ES-I3 (cell line): ENCODE data around the gene COX19.

Experiments
- H3K36me3 ChIP-seq: 2 replicates; pipeline ENCODE4 v1.6.1; 2013; ENCODE audit warnings: mild to moderate bottlenecking, low read length, control low read depth, moderate library complexity; ENCODE audit not compliant: insufficient read depth
- H3K4me1 ChIP-seq: 2 replicates; pipeline ENCODE4 v1.6.1; 2013; ENCODE audit warnings: mild to moderate bottlenecking, control low read depth, low read length; ENCODE audit not compliant: insufficient read depth
- H3K9ac ChIP-seq: 2 replicates; pipeline ENCODE4 v1.6.1; 2013; ENCODE audit warnings: low read depth, mild to moderate bottlenecking, low read length, moderate library complexity
- H3K9me3 ChIP-seq: 2 replicates; pipeline ENCODE4 v1.6.1; 2013; ENCODE audit warnings: mild to moderate bottlenecking, low read length, moderate library complexity; ENCODE audit not compliant: control insufficient read depth, insufficient read depth

COX19 gene

GRCh38 chr7:974820-975681 is at the start of gene COX19:
Gene COX19, minus strand, starts transcription at chr7:975549. Its CDS starts 40 bp downstream, at chr7:975509.
- peaks cover 11% of the 10 kb centered on the region for H3K36me3 ChIP-seq
- peak within 1 kb of the TSS; percentile 95 for H3K9ac ChIP-seq
- H3K4me1 ChIP-seq: peaks cover 3% of the 10 kb centered on the region; the same call in 1 of the 2 replicates
- H3K9me3 ChIP-seq: no peaks in the 10 kb centered on the region

- no peaks in the 10 kb centered on the region for H3K9me3 ChIP-seq
- H3K4me1 ChIP-seq: peaks cover 5% of the 10 kb centered on the region; the same call in 1 of the 2 replicates
- H3K36me3 ChIP-seq: no peaks in the 10 kb centered on the region
- H3K9ac ChIP-seq: no peak overlapping the region
These were observed 49.0 kb upstream of the COX19 start for GRCh38 chr7:1024331-1024841.

GRCh38 chr7:1022801-1023465 is 47.6 kb upstream of the COX19 start:
- Histone ChIP-seq H3K4me1 (no peaks in the 10 kb centered on the region), H3K9me3 (no peaks in the 10 kb centered on the region), H3K36me3 (no peaks in the 10 kb centered on the region), H3K9ac (no peak overlapping the region)

DNA sequence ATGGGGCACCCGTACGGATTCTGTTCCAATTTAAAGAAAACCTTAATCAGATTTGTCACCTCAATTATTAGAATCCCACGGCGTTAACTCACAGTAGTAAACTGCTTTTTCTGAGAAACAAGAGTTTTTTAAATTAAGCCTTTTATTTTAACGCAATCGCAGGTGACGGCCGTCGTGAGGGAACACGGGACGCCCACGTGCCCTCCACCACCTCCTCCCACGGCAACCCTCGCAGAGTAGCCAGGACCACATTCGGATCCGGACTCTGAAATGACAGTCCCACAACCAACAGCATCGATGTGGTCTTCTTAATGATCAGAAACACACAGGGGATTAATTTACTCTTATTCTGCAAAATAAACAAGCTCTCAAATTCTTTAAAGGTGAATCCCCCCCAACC is 47.0 kb upstream of the COX19 start:
- Histone ChIP-seq H3K36me3 (no peaks in the 10 kb centered on the region), H3K9me3 (no peaks in the 10 kb centered on the region), H3K9ac (no peak overlapping the region), H3K4me1 (no peaks in the 10 kb centered on the region)

DNA sequence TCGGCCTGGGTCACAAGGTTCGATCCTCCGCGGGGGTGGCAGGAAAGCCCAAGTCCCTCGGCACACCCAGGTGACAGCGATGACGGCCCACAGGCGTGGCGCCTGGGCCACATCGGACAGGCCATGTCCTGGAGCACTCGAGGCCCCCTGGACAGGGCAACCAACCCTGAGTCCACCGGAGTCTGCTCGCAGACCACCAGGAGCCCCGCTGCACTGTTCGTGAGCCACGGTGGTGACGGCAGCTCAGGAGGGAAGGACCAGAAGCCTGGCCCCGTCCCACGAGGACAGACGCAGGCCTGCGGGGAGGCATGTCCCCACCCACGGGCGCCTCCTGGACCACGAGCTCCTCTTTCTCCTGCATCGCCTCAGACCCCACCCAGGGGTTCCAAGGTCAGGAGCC is 46.6 kb upstream of the COX19 start:
- no peaks in the 10 kb centered on the region for H3K4me1 ChIP-seq
- H3K36me3 ChIP-seq: no peaks in the 10 kb centered on the region
- no peaks in the 10 kb centered on the region for H3K9me3 ChIP-seq
- H3K9ac ChIP-seq: no peak overlapping the region

GRCh38 chr7:1021366-1021765 is 46.0 kb upstream of the COX19 start:
- H3K4me1 ChIP-seq: no peaks in the 10 kb centered on the region
- no peaks in the 10 kb centered on the region for H3K36me3 ChIP-seq
- H3K9ac ChIP-seq: no peak overlapping the region
- H3K9me3 ChIP-seq: no peaks in the 10 kb centered on the region

DNA sequence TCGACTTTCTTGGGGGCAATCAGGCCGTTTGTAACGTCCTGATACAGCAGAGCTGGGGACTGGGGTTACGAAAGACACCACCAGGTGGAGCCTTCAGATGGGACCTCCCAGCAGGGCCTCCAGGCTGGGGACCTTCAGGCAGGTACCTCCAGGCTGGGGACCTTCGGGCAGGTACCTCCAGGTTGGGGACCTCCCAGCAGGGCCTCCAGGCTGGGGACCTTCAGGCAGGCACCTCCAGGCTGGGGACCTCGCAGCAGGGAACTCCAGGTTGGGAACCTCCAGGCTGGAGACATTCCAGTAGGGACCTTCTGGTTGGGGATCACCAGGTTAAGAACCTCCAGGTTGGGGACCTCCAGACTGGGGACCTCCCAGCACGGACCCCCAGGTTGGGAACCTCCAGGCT is 45.5 kb upstream of the COX19 start:
- Histone ChIP-seq H3K36me3 (no peaks in the 10 kb centered on the region), H3K9me3 (no peaks in the 10 kb centered on the region), H3K9ac (no peak overlapping the region), H3K4me1 (no peaks in the 10 kb centered on the region; the same call in 1 of the 2 replicates)

DNA sequence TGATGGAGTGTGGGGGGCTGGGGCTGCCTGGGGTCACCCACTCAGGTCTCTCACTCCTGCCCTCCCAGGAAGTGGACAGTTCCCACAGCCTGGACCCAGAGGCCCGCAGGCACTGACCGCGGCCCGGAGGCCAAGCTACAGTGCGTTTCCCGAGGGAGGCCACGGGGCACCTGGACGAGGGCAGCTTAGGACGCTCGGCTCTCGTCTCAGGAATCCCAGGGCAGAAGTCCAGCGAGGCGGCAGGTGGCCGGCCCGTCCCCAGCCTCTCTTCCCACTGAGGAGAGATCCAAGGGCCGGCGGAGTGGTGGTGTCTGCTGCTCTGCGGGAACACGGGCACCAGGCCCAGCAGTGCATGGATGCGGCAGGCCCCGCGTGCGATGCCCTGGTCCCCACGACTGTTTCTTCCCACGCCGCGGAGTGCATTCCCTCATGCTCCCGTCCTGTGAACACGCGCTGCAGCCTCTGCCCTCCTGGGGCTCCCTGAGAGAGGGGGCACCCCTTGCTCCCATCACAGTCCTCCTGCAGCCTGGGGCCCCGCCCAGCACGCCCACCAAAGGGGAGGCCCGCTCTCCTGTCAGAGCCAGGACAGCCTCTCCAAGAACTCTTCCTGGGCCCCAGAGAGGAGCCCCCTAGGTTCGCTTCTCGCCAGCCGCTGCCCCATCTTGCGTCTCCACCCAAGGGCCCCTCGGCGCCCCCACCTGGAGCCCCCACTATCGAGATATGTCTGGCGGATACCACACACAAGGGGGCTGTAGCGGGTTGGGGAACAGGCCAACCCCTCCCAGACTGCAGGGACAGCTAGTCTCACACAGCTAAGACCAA is 44.7 kb upstream of the COX19 start:
- Histone ChIP-seq H3K9ac (no peak overlapping the region), H3K9me3 (no peaks in the 10 kb centered on the region), H3K36me3 (no peaks in the 10 kb centered on the region), H3K4me1 (no peaks in the 10 kb centered on the region; the same call in 1 of the 2 replicates)

DNA sequence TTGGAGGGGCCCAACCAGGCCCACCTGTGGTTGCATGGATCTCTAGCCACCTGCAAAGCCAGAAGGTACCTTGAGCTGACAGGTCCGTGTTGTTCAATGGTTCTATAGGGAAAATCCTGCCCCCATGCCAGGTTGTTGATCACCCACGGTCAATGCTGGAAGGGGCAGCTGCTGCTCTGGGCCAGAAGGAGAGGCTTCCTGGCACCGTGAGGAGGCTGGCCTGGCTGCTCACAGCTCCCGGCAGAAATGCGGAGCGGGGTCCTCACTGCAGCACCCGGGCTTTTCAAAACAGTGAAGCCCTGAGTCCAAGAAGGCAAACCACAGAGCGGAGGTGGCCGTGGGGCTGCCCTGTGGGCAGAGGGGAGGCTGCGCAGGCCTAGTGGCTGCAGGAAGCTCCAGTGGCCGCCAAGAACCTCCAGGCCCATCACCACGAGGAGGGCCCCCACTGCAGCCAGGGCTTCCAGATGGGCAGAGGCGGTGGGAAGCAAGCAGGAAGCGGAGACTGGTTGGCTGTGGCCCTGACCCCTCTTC is 44.0 kb upstream of the COX19 start:
- Histone ChIP-seq H3K36me3 (no peaks in the 10 kb centered on the region), H3K9ac (no peak overlapping the region), H3K4me1 (no peaks in the 10 kb centered on the region; the same call in 1 of the 2 replicates), H3K9me3 (no peaks in the 10 kb centered on the region)

DNA sequence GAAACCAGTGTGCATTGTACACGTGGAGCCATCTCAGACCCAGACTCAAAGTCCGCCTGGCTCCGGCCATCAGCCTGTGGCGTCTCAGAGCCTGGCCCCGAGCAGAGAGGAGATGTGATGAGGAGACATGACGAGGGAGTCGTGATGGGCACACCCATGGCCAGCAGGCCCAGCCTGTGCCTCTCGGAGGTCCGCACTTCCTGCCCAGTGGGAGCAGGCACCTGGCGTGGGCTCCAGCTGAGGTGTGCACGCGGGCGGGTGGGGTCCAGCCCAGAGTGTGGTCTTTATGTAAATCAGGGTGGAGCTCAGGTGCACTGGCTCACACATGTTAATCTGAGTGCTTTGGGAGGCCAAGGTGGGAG is 43.0 kb upstream of the COX19 start:
- Histone ChIP-seq H3K36me3 (no peaks in the 10 kb centered on the region), H3K9me3 (no peaks in the 10 kb centered on the region), H3K4me1 (no peaks in the 10 kb centered on the region; the same call in 1 of the 2 replicates), H3K9ac (no peak overlapping the region)

DNA sequence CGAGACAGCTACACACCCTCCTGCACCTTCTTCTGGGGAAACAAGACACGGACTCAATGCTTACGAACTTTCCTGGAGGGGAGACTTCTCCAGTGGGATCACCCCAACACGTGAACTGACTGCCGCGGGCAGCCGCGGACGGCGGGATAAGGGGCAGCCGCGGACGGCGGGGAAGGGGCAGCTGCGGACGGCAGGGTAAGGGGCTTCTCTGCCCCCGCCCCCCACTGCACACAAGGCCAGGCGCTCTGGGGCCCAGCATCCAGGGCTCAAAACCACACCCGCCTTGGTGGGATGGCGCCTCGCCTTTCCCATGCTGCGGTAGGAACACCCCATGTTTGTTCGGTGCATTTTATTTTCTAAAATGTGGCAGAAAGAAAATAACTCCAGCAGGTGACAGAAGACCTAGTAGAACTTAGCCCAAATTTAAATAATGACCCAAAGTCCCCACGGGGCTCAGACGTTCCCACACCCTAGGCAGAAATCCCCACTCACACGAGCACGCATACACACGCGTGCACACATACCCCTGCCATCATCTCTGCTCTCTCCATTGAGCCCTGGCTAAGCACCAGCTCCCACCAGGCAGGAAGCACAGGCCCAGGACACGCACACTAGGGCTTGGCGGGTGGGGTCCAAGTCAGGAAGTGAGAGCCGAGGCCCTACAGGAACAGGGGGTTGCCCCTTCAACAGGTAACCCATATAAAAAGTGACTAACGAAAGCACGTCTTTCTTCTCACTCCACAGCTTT is 42.4 kb upstream of the COX19 start:
- Histone ChIP-seq H3K4me1 (no peaks in the 10 kb centered on the region; the same call in 1 of the 2 replicates), H3K36me3 (no peaks in the 10 kb centered on the region), H3K9me3 (no peaks in the 10 kb centered on the region), H3K9ac (no peak overlapping the region)

DNA sequence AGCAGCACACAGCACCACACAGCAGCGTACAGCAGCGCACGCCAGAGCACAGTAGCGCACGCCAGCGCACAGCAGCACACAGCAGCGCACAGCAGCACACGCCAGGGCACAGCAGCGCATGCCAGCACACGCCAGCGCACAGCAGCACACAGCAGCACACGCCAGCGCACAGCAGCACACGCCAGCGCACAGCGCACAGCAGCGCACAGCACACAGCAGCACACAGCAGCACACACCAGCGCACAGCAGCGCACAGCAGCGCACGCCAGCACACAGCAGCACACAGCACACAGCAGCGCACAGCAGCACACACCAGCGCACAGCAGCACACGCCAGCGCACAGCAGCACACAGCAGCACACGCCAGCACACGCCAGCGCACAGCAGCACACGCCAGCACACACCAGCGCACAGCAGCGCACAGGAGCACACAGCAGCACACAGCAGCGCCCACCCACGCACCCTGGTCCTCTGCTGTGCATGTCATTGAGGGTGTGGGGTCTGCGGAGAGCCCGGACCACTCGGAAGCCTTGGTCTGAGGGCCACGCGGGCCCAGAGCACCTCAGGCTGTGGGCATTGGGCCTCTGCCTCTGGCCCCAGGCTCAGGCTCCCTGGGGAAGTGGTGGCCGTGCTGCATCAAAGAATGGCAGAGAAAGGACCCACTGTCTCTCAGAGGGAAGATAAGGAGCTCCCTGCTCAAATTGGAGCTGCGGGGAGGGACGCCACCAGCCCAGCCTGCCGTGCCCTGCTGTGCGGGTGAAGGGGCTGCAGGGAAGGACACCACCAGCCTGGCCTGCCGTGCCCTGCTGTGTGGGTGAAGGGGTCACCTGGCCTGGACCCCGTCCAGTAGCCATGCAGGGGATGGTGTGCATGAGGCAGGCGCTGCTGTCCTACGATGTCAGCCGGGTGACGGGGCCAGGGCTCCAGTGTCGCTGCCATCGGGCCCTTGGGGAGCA is 41.5 kb upstream of the COX19 start:
- H3K4me1 ChIP-seq: no peaks in the 10 kb centered on the region; the same call in 1 of the 2 replicates
- H3K36me3 ChIP-seq: no peaks in the 10 kb centered on the region
- H3K9me3 ChIP-seq: no peaks in the 10 kb centered on the region
- no peak overlapping the region for H3K9ac ChIP-seq
